H1 (cell line): ENCODE data around the gene OPCML. TPM values are rescaled to one million over a fixed set of nuclear protein-coding genes. Genes with fewer than 3 reads are reported as not detected.

Source experiments
- CEBPB ChIP-seq: IDR thresholded peaks from 2 replicates; pipeline ENCODE4 v1.6.1; 2012; ENCODE audit warnings: low read depth, low read length
- CHD1 ChIP-seq: IDR thresholded peaks from 2 replicates; pipeline ENCODE4 v1.6.1; 2012; ENCODE audit warnings: low read depth, low read length, improper control_type of control experiment
- CHD2 ChIP-seq: IDR thresholded peaks from 2 replicates; pipeline ENCODE4 v1.6.1; 2012; ENCODE audit warnings: low read length, improper control_type of control experiment
- CREB1 ChIP-seq: IDR thresholded peaks from 2 replicates; pipeline ENCODE4 v1.6.1; 2012; ENCODE audit warnings: inconsistent platforms
- CTBP2 ChIP-seq: IDR thresholded peaks from 2 replicates; pipeline ENCODE4 v1.7.0; 2011; ENCODE audit warnings: borderline replicate concordance, mild to moderate bottlenecking, moderate library complexity, mixed read lengths, low read length; ENCODE audit not compliant: insufficient read depth, insufficient read length
- GABPA ChIP-seq: IDR thresholded peaks from 2 replicates; pipeline ENCODE4 v1.6.1; 2011; ENCODE audit warnings: mild to moderate bottlenecking, low read length, moderate library complexity, borderline replicate concordance; ENCODE audit not compliant: insufficient read depth
- KDM1A ChIP-seq: fragments of 200-600, 300-600 bp; sonication (generic); IDR thresholded peaks from 2 replicates; pipeline ENCODE4 v1.7.1; 2016; ENCODE audit warnings: mild to moderate bottlenecking, low read length, borderline replicate concordance
- RAD21 ChIP-seq, 2 experiments: IDR thresholded peaks in 1 of 2; conservative IDR thresholded peaks in 1 of 2; 2 replicates each; pipeline ENCODE4 v1.6.1; 2011; ENCODE audit warnings: low read depth in 2 of 2, low read length in 2 of 2, improper control_type of control experiment in 1 of 2, inconsistent platforms in 1 of 2, mild to moderate bottlenecking in 1 of 2, moderate library complexity in 1 of 2
- RFX5 ChIP-seq: IDR thresholded peaks from 2 replicates; pipeline ENCODE4 v1.6.1; 2011; ENCODE audit warnings: low read depth, low read length, improper control_type of control experiment, borderline replicate concordance
- SIRT6 ChIP-seq: IDR thresholded peaks from one replicate; pipeline ENCODE4 v1.7.1; 2012; ENCODE audit warnings: low read length, inconsistent platforms
- SRF ChIP-seq: IDR thresholded peaks from 2 replicates; pipeline ENCODE4 v1.6.1; 2011; ENCODE audit warnings: mild to moderate bottlenecking, low read depth, low read length, moderate library complexity
- TAF7 ChIP-seq: optimal IDR thresholded peaks from 2 replicates; pipeline ENCODE3; 2011; ENCODE audit warnings: low read depth, mild to moderate bottlenecking, inconsistent platforms, low read length, moderate library complexity, borderline replicate concordance
- polyA plus RNA-seq, 7 experiments: library from polyadenylated mRNA; depleted of rRNA in 3 of 7; stranded (reverse) in 5 of 7; unstranded in 2 of 7; fragments of >200 nt in 5 of 7; fragments of 200-250 nt in 2 of 7; gene quantifications; 1 replicate in 5 of 7; 2 replicates in 1 of 7; 4 replicates in 1 of 7; pipeline versions ENCODE4 v1.2.1 to v1.2.3, GENCODE V29; 2011 to 2013; ENCODE audit warnings: missing spikeins in 2 of 7, mixed read lengths in 2 of 7
- total RNA-seq: library from RNA; stranded (reverse); fragmentation: NEBNext Ultra II Directional; extraction: Animal tissue kit (Norgen Biotek cat#: 25700); gene quantifications from 2 replicates; pipeline ENCODE4 v1.2.1, GENCODE V29; 2021
- TF ChIP-seq, protein P1 (sequence below), 3 experiments: IDR thresholded peaks; 1 replicate in 2 of 3; 2 replicates in 1 of 3; pipeline versions ENCODE4 v1.5.1 to v1.6.1; 2011; ENCODE audit warnings: low read length in 3 of 3, mild to moderate bottlenecking in 3 of 3, inconsistent platforms in 2 of 3, low read depth in 1 of 3, moderate library complexity in 1 of 3; ENCODE audit not compliant: insufficient read depth in 1 of 3; ENCODE audit errors: control extremely low read depth in 1 of 3
- TF ChIP-seq, protein P2 (sequence below): IDR thresholded peaks from 2 replicates; pipeline ENCODE4 v1.6.1; 2012; ENCODE audit warnings: inconsistent platforms

OPCML gene
- total and polyA plus RNA-seq, 2 of the 8 experiments (the other 6 are each of a cell fraction or from before 2014, with no cell fraction given) = 2.3 to 3.1 TPM

- TF ChIP-seq, protein P1, sequence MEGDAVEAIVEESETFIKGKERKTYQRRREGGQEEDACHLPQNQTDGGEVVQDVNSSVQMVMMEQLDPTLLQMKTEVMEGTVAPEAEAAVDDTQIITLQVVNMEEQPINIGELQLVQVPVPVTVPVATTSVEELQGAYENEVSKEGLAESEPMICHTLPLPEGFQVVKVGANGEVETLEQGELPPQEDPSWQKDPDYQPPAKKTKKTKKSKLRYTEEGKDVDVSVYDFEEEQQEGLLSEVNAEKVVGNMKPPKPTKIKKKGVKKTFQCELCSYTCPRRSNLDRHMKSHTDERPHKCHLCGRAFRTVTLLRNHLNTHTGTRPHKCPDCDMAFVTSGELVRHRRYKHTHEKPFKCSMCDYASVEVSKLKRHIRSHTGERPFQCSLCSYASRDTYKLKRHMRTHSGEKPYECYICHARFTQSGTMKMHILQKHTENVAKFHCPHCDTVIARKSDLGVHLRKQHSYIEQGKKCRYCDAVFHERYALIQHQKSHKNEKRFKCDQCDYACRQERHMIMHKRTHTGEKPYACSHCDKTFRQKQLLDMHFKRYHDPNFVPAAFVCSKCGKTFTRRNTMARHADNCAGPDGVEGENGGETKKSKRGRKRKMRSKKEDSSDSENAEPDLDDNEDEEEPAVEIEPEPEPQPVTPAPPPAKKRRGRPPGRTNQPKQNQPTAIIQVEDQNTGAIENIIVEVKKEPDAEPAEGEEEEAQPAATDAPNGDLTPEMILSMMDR (IDR thresholded peaks at IDR 0.05; ENCODE audit: control extremely low read depth in 1 of 3, insufficient read depth in 1 of 3, low read depth in 1 of 3, low read length in 3 of 3) = peak; percentile 93 to 99 (median 98)
- TF ChIP-seq CEBPB (no peak), KDM1A (no peak), RFX5 (no peak), GABPA (0 out of 2 replicates have a peak, but pooled peaks have one; percentile 43), SRF (peak; percentile 39), CHD2 (no peak; the same call in 1 of the 2 replicates), CTBP2 (no peak), CREB1 (peak; percentile 64), TAF7 (peak; percentile 83), RAD21 (IDR thresholded peaks at IDR 0.05 in 1 of 2, conservative IDR thresholded peaks at IDR 0.05 in 1 of 2; ENCODE audit: low read depth in 2 of 2, low read length in 2 of 2) (peak; percentile 52 to 84; a peak in 3 of 4 replicates), CHD1 (no peak), SIRT6 (no peak)
- TF ChIP-seq, protein P2, sequence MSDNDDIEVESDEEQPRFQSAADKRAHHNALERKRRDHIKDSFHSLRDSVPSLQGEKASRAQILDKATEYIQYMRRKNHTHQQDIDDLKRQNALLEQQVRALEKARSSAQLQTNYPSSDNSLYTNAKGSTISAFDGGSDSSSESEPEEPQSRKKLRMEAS = peak; percentile 56; the same call in 1 of the 2 replicates
- TF ChIP-seq, all 59 proteins: peak for 11
These were observed 449.3 kb downstream of the OPCML start (continued) for GRCh38 chr11:133082841-133083488.
